ENCODE results near the gene USP13.

The USP13 gene

DNA sequence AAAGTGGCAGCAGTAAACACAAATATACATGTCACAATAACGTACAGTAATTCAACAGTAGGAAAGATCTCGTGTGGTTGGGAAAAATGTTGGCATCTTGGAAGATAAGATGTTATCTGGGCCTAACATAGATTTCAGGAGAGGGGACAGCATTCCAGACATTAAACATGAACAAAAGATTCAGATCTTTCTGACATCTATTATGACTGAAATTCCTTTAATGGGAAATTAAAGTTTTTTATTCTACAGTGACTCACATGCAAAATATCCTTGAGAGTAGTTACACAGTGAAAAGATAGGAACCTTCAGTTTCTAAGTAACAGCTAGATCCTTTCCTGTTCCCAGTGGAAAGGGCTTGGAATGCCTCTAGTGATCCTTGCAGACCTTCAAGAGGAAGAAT, 39.0 kb upstream of the USP13 start:
- no peaks in the 10 kb centered on the region for H3K79me2 ChIP-seq (ENCODE audit: insufficient read depth, low read depth)
- no peaks in the 10 kb centered on the region for H3K27me3 ChIP-seq (ENCODE audit: insufficient read depth, low read depth)
- no peaks in the 10 kb centered on the region for H3K36me3 ChIP-seq (ENCODE audit: insufficient read depth)
- no peak overlapping the region for H3K27ac ChIP-seq
- no peak overlapping the region for H2AFZ ChIP-seq (ENCODE audit: low read depth)
- H3K4me2 ChIP-seq = no peak overlapping the region
- TF ChIP-seq, protein P1, sequence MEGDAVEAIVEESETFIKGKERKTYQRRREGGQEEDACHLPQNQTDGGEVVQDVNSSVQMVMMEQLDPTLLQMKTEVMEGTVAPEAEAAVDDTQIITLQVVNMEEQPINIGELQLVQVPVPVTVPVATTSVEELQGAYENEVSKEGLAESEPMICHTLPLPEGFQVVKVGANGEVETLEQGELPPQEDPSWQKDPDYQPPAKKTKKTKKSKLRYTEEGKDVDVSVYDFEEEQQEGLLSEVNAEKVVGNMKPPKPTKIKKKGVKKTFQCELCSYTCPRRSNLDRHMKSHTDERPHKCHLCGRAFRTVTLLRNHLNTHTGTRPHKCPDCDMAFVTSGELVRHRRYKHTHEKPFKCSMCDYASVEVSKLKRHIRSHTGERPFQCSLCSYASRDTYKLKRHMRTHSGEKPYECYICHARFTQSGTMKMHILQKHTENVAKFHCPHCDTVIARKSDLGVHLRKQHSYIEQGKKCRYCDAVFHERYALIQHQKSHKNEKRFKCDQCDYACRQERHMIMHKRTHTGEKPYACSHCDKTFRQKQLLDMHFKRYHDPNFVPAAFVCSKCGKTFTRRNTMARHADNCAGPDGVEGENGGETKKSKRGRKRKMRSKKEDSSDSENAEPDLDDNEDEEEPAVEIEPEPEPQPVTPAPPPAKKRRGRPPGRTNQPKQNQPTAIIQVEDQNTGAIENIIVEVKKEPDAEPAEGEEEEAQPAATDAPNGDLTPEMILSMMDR (conservative IDR thresholded peaks at IDR 0.05; ENCODE audit: low read depth, low read length) = no peak
- no peak overlapping the region for H3K4me3 ChIP-seq (IDR thresholded peaks at IDR 0.05; ENCODE audit: insufficient read depth, low read depth, low read length)
- no peaks in the 10 kb centered on the region for H4K20me1 ChIP-seq (ENCODE audit: insufficient read depth)
- H3K4me1 ChIP-seq (ENCODE audit: low read depth, poor library complexity, severe bottlenecking) = no peaks in the 10 kb centered on the region
- no peak overlapping the region for H3K9ac ChIP-seq

DNA sequence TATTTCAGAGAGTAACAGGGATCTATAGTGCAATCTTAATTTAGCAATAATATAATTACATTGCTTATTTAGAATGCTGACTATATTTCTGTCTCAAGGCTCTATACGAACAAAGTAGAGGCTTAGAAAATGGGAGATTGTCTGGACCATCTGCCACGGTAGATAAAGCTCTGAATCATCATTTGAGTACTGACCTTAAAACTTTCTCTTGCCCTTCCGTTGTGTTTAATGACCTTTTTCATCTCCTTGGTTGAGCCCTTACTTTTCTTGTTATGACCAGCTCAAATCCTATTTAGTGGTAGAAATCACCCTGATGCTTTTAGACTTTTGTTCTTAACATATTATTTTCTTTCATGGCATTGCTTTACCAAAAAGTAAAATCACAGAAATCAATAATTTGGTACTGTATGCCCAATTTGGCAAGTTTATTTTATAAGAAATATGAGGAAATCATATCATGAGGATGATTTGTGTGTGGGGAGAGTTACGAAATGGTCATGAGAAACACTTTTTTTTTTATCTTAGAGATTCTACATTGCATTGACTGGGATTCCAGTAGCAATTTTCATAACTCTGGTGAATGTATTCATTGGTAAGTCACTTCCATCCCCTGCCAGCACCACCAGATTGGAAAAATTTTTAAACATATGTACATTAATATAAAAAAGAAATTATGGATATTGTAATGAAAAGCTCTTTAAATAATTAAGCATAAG, 37.2 kb upstream of the USP13 start:
- Histone ChIP-seq H3K9ac (no peak overlapping the region), H3K79me2 (ENCODE audit: insufficient read depth, low read depth) (no peaks in the 10 kb centered on the region), H4K20me1 (ENCODE audit: insufficient read depth) (no peaks in the 10 kb centered on the region), H2AFZ (ENCODE audit: low read depth) (no peak overlapping the region), H3K4me1 (ENCODE audit: low read depth, poor library complexity, severe bottlenecking) (no peaks in the 10 kb centered on the region), H3K36me3 (ENCODE audit: insufficient read depth) (0 out of 2 replicates have a peak, but pooled peaks cover 2% of the 10 kb centered on the region), H3K4me3 (IDR thresholded peaks at IDR 0.05; ENCODE audit: insufficient read depth, low read depth, low read length) (no peak overlapping the region), H3K4me2 (no peak overlapping the region), H3K27me3 (ENCODE audit: insufficient read depth, low read depth) (no peaks in the 10 kb centered on the region), H3K27ac (no peak overlapping the region)
- TF ChIP-seq, protein P1 (conservative IDR thresholded peaks at IDR 0.05; ENCODE audit: low read depth, low read length) = no peak

DNA sequence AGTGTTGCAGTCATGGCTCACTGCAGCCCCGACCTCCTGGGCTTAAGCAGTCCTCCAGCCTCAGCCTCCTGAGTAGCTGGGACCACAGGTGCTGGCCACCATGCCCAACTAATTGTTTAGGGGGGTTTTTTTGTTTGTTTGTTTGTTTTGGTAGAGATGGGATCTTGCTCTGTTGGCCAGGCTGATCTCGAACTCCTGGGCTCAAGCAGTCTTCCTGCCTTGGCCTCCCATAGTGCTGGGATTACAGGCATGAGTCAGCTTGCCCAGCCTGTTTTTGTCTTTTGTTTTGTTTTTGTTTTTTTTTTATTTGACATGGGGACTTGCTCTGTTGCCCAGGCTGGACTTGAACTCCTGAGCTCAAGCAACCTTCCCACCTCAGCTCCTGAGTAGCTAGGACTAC, 30.8 kb upstream of the USP13 start:
- Histone ChIP-seq H3K27me3 (ENCODE audit: insufficient read depth, low read depth) (no peaks in the 10 kb centered on the region), H3K4me2 (no peak overlapping the region), H3K79me2 (ENCODE audit: insufficient read depth, low read depth) (no peaks in the 10 kb centered on the region), H3K4me3 (IDR thresholded peaks at IDR 0.05; ENCODE audit: insufficient read depth, low read depth, low read length) (no peak overlapping the region), H3K9ac (no peak overlapping the region), H3K4me1 (ENCODE audit: low read depth, poor library complexity, severe bottlenecking) (no peaks in the 10 kb centered on the region), H2AFZ (ENCODE audit: low read depth) (no peak overlapping the region), H3K36me3 (ENCODE audit: insufficient read depth) (peaks cover 3% of the 10 kb centered on the region; the same call in 1 of the 2 replicates), H3K27ac (no peak overlapping the region), H4K20me1 (ENCODE audit: insufficient read depth) (no peaks in the 10 kb centered on the region)
- TF ChIP-seq, protein P1 (conservative IDR thresholded peaks at IDR 0.05; ENCODE audit: low read depth, low read length) = no peak

DNA sequence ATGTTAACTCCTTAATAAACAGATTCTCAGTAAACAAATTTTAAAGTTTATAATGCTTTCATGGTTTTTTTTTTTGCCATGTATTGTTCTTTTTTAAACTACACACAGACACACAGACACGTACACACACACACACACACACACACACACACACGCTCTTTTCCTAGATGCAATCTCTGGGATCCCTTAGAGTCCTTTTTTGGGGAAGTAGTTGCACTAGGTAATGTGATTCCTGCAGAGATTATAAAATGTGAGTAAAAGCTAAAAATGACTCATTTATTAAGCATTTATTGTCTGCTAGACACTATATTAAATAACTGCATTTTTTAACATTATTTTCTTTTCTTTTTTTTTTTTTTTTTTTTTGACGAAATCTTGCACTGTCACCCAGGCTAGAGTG, 28.4 kb upstream of the USP13 start:
- TF ChIP-seq, protein P1 (conservative IDR thresholded peaks at IDR 0.05; ENCODE audit: low read depth, low read length) = no peak
- Histone ChIP-seq H3K36me3 (ENCODE audit: insufficient read depth) (peaks cover 3% of the 10 kb centered on the region; the same call in 1 of the 2 replicates), H3K4me2 (no peak overlapping the region), H2AFZ (ENCODE audit: low read depth) (no peak overlapping the region), H3K79me2 (ENCODE audit: insufficient read depth, low read depth) (no peaks in the 10 kb centered on the region), H3K4me1 (ENCODE audit: low read depth, poor library complexity, severe bottlenecking) (no peaks in the 10 kb centered on the region), H3K27ac (no peak overlapping the region), H4K20me1 (ENCODE audit: insufficient read depth) (no peaks in the 10 kb centered on the region), H3K9ac (no peak overlapping the region), H3K4me3 (IDR thresholded peaks at IDR 0.05; ENCODE audit: insufficient read depth, low read depth, low read length) (no peak overlapping the region), H3K27me3 (ENCODE audit: insufficient read depth, low read depth) (no peaks in the 10 kb centered on the region)
